ENCODE results near the gene NFATC2.

Gene NFATC2

DNA sequence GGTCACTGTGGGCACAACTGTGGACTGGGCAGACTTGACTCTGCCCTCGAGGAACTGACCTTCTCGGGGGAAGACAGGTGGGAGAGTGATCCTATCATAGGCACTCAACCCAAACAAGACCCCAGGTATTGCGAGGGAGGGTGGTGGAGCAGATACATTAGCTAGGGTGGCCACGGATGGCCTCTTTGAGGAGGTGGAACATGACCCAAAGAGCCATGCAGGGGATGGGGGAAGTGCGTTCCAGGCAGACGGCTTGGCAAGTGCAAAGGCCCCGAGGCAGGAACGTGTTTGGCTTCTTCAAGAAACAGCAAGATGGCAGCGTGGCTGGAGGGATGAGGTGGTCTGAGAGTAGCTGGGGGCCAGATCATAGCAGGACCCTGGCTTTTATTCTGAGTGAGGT, 167.6 kb downstream of the NFATC2 start:
- no peak for DNase-seq (ENCODE audit: low read depth)

DNA sequence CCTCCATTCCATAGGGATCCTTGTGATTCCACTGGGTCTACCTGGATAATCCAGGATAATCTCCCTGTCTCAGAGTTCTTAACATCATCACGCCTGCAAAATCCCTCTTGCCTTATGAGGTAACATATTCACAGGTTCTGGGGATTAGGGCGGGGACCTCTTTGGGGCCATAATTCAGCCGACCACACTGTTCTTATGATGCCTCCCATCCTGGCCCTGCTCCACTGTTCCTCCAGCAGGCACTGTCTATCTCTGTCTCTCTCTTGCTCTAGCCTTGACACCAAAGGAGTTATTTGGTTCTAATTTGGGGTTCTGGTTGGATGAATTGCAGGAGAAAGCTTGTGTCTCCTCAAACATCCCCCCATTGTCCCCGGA, 168.1 kb downstream of the NFATC2 start:
- no peak for DNase-seq (ENCODE audit: low read depth)

DNA sequence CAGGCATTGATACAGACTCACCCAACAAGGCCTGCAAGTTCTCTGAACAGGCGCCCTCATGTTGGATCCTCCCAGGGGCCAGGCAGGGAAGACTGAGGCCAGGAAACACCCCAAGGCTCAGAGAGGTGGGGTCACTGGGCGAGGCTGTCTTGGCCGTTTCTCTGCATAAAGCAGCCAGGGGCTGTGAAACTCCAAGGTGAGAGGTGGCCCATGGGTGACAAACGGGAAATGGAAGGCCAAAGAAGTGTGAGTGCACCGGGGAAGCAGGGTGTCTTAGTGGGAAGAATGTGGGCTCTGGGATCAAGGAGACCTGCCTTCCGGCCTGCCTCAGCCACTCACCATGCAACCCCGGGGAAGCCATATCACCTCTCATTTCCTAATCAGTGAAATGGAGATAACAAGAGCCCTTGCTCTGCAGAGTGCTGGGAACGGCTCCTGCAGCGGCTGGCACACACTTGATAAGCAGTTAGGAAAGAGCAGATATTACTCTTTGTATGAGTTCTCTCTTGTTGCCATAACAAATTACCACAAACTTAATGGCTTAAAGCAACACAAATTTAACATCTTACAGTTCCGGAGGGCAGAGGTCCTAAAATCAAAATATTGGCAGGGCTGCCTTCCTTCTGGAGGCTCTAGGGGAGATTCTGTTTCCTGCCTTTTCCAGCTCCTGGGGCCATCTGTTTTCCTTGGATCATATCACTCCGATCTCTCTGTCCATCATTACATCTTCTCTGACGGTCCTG, 168.6 kb downstream of the NFATC2 start:
- no peak for DNase-seq (ENCODE audit: low read depth)

DNA sequence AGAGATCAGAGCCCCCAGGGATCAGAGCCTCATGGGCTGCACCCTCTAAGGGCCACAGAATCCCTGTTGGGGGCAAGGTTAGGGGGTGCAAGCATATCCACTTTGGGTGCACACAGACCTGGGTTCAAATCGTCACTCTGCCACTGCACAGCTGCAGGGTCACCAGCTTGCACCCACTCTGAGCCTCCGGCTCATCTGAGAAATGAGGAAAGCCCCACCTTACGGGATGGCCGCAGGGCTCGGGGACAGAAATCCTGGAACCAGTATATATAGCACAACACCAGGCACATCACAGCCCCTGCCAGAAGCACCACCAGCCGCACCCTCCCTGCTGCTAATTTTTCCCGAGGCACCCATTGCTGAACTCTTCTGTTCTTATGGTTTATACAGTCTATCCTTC, 169.6 kb downstream of the NFATC2 start:
- DNase-seq (ENCODE audit: low read depth) = no peak

DNA sequence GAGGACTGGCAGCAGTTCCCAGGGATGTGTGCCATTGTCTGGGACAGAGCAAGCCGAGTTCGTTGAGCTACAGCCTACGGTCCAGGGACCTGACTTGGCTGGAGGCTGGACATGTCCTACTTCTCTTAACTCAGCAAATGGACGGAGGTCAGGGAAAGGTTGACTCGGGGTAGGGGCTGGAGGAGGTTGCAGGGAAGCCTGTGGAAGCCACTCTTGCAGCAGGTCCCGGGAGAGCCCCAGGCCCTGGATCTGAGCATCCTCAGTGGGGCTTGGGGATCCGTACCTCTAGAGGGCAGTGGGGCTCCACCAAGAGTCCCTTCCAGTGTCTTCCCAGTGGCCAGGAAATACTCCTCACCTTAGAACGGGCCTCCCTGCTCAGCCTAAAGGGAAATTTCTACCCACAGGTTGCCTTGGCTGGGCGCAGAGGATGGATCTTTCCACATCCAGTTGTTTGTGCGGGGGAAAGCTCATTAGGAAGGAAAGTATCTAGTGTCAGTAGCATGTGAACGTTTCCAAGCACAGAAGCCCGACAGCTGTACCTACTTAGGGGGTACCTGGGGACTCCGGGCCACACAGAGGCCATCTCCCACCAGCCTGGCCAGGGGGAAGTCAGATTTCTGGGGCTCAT, 170.2 kb downstream of the NFATC2 start:
- DNase-seq (ENCODE audit: low read depth) = peak; percentile 36

DNA sequence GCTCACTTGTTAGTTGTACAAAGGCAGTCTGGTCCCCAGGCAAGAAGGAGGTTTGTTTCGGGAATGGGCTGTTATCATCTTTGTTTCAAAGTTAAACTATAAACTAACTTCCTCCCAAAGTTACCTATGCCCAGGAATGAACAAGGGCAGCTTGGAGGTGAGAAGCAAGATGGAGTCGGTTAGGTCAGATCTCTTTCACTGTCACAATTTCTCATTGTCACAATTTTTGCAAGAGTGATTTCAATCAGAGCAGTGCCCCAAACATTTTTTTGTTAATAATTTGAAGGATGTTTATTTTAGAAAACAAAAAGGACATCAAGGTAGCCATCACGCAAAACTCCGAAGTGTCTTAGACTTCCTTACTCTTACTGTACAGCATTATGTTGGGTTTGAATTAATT, 170.8 kb downstream of the NFATC2 start:
- no peak for DNase-seq (ENCODE audit: low read depth)

DNA sequence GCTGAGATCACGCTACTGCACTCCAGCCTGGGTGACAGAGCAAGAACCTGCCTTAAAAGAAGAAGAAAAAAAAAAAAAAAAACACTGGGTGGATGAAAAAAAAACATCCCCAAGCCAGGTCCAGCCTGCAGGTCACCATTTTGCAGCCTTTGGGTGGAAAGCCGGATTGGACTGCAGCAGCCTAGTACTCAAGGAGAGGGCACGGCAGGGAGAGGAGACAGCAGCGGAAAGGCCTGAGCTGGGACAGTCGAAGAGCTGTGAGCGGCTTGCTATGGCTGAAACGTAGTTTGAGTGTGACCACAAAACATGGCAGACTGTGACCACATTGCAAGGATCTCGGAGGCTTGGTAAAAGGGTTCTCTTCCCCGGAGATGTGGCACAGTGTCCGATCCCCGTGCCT, 173.0 kb downstream of the NFATC2 start:
- no peak for DNase-seq (ENCODE audit: low read depth)

DNA sequence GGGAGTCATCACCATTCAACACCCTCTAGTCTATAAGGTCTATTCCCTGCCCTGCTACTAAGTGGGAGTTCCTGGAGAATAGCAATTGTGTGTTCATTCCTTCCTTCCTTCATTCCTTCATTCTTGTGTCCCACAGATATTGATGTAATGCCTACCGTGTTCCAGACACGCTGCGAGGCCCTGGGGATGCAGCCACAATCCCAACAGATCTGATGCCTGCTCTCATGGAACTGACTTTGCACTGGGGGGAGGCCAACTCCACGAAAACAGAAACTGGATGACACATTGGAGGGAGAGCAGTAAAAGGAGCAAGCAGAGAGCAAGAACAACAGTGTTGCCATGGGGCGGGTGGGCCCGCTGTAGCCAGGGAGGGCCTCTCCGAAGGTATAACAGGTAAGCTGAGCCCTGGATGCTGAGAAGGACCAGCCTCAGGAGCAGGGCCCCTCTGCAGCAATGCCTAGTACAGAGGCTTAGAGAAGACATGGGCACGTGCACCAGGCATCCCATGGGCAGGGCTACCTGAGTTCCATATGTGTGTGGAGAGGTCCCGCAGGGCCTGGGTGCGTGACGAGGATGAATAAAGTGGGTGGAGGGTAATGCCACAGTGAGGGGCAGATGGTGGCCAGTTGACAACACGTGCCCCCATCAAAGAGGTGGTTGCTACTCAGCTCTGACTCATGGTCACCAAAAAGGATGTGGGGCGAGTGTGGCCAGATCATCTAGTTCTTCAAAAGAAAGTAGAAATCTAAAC, 173.9 kb downstream of the NFATC2 start:
- no peak for DNase-seq (ENCODE audit: low read depth)

DNA sequence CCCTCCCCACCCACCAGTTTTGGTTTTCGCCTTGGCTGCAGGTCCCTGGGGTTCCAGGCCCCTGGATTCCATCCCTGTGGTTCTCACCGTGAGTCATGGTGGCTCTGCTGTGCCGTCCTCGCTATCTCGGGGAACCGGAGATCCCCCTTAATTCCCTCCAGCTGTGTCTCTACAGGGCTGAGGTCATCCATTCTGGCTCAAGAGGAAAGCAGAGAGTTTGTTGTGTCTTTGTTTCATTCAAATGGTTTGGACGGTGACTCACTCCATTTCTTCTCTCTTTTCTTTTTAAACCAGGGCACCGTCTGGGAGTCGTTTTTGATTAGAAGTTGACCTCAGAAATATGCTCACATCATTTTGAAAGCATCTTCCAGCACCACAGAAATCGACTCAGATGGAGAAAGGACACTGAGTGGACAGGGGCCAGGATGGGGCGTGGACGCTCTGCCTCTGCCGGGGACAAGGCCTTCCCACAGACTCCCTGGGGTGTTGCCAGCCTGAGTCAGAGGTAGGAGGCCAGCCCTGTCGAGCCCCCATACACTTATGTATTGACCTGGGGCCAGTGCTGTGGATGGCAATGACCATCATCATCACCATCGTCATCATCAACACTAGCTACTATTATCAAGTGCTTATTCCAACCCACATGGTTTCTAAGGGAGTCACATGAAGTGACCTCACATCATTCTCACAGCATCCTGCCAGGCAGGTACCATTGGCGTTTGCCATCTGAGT, 176.2 kb downstream of the NFATC2 start:
- DNase-seq (ENCODE audit: low read depth) = no peak

DNA sequence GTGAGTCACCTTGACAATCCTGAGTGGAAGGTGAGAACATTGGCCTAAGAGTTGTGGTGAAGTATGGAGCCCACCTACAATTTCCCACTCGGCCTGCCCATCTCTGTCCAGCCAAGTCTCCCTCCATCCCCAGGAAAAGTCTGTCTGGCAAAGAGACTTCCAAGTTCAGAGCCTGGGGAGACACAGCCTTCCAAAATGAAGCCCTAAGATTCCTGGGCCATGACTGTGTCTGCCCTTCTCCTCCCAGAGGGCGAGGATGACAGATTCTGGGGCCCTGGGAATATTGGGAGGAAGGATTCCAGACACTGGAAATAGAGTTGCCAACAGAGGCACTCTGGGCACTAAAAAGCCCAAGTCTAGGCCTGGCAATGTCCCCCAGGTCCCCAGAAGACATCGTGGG, 176.8 kb downstream of the NFATC2 start:
- DNase-seq (ENCODE audit: low read depth) = no peak

DNA sequence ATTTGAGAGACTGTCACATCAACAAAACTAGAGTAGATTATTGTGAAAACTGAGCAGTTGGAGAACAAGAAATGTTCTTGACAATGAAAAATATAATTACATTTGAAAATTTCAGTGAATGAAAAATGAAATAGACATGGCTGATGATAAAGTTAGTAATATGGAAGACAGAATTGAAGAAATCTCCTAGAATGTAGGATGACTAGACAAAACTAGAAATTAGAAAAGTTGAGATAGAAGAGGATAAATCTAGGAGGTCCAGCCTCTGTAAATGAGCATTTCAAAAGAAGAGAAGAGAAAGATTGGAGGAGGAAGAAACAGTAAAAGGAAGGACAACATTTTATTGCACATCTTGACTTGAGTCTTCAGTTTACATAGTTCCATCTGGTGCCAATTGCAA, 178.7 kb downstream of the NFATC2 start:
- DNase-seq (ENCODE audit: low read depth) = no peak

DNA sequence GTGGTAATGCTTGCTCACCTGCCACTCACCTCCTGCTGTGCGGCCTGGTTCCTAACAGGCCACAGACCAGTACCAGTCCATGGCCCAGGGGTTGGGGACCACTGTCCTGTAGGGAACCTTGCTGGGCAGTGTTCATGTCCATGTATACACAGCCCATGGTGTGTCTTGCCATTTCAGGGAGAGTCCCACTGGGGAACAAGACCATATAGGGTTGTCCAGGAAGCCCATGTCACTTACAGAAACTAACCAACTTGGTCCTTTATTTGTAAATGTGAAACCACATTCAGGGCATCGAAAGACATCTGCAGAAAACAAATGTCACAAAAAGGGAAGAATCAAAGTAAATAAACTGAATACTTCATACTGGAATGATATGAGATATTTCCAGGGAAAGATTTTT, 179.1 kb downstream of the NFATC2 start:
- DNase-seq (ENCODE audit: low read depth) = no peak

DNA sequence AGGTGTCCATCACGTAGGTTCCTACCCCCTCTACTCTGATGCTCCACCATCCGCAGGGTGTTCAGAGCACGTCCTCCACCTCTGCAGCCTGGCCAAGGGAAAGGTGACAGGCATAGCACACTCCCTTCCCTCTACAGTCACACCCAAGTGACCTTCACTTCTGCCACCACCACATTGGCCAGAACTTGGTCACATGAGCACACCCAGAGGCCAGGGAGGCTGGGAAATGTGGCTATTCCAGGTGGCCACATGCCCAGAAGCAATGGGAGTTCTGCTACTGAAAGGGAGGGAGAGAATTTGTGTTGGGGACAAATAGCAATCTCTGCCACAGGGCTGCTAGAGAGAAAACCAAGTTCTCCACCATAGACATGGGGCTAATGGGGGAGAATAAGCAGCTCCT, 180.3 kb downstream of the NFATC2 start:
- no peak for DNase-seq (ENCODE audit: low read depth)

DNA sequence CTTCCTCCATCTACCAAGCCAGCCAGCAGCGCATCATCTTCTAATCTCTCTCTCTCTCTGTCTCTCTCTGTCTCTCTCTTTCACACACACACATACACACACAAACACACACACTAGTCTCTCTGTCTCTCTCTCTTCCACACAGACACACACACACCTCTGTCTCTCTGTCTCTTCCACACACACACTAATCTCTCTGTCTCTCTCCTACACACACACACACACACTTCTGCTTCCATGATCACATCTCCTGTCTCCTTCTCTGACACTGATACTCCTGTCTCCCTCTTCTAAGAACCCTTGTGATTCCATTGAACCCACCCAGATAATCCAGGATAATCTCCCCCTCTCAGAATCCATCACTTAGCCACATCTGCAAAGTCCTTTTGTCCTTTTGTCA, 181.3 kb downstream of the NFATC2 start:
- DNase-seq (ENCODE audit: low read depth) = no peak

DNA sequence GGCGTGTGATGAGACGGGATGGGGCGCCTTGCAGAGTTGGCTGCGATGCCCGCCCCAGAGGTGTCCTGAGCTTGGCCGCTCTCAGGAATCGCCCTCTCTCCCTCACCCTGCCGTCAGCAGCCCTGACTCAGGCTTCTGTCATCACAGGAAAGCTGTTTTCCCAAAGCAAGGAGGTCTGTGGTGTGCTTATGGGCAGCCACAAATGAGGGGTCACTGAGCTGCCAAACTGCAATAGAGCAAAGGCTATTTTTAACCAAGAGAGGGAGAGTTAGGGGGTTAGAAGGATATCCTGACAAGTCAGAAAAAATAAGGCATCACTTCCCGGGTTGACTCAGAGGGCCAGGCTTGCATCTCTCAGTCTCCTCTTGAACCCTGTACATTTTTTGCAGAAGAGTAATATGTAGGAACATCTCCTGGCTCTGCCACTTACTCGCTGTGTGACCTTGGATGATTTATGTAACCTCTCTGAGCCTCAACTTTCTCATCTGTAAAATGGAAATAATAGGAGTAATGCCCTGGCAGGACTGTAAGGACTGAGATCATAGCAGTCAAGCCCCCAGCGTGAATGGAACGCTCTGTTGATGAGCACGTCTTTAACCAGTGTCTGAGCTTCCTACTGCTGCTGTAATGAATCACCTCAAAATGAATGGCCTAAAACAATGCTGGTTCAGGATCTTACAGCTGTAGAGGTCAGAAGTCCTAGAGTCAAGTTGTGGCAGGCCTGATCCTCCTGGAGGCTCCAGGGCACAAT, 181.9 kb downstream of the NFATC2 start:
- no peak for DNase-seq (ENCODE audit: low read depth)

DNA sequence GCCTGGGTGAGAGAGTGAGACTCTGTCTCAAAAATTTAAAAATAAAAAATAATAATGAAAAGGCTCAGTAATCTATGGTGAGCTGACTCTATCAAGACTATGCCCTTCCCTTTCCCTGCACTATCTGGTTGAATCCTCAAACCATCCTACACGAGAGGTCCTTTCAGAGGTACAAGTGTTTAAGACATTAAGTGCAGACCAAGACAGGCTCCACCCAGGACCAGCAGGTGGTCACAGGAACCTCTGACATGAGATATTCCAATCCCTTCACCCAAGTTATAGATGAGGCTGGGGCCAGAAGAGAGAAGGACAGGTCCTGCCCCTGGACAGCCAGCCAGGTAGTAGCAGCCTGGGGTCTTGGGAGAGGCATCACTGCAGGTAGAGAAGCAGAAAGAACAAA, 182.6 kb downstream of the NFATC2 start:
- no peak for DNase-seq (ENCODE audit: low read depth)

DNA sequence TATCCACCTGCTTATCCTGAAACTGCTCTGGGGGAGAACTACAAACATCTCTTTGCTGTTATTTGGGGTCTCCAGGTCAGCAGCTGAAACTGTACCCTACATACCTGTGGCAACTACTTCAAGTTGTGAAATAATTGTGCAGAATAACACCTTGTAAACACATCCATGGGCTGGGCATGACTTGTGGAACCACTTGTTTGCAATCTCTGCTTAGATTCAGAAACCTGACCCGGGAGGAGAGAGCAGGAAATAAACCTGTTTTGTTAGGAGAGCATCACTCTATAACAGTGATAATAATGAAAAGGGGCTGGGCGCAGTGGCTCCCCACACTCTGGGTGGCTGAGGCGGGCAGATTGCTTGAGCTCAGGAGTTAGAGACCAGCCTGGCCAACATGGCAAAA, 183.1 kb downstream of the NFATC2 start:
- DNase-seq (ENCODE audit: low read depth) = no peak

DNA sequence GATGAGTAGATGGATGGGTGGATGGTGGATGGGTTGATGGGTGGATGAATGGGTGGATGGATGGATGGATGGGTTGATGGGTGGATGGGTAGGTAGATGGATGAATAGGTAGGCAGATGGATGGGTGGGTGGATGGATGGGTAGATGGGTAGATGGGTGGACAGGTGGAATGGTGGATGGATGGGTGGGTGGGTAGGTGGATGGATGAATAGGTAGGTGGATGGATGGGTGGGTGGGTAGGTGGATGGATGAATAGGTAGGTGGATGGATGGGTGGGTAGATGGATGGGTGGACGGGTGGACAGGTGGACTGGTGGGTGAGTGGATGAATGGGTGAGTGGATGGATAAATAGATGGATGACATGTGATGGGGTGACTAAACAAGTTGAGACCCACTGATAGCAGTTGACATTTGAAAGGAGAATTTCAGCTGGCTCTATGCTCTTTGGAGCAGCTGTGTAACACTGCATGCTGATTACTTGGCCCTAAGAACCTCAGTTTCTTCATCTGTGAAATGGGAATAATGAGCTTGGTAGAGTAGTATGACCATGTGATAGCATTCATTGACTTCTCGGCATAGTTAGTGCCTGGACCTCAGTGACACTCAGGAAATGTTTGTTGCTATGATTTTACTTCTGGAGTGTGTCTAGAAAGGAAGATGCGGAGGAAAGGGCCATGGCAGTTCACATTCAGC, 184.3 kb downstream of the NFATC2 start:
- DNase-seq (ENCODE audit: low read depth) = no peak

DNA sequence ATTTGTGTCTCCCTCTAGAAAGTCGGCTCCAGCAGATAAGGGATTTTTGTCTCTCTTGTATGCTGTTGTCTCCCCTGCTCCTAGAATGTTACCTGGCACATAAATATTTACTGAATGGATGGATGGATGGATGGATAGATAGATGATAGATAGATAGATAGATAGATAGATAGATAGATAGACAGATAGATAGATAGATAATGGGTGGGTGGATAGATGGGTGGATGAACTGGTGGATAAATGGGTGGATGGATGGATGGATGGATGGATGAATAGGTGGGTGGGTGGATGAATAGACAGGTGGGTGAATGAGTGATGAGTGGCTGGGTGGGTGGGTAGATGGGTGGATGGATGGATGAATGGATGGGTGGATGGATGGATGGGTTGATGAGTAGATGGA, 185.0 kb downstream of the NFATC2 start:
- DNase-seq (ENCODE audit: low read depth) = no peak

DNA sequence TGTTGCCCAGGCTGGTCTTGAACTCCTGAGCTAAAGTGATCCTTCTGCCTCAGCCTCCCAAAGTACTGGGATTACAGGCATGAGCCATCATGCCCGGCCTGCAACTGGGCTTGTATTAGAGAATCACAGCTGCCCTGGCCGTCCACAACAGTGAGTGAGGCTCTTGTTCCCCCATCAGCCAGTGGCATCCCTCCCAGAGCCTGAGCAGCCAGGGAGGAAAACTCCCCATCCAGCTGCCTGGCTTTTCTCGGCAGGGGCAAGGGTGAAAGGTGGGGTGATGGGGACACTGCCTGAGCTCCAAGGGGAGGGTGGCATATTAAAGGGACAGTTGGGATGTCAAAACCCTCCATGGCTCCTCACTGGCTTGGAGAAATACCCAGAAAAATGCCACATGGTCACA, 185.6 kb downstream of the NFATC2 start:
- DNase-seq (ENCODE audit: low read depth) = no peak

DNA sequence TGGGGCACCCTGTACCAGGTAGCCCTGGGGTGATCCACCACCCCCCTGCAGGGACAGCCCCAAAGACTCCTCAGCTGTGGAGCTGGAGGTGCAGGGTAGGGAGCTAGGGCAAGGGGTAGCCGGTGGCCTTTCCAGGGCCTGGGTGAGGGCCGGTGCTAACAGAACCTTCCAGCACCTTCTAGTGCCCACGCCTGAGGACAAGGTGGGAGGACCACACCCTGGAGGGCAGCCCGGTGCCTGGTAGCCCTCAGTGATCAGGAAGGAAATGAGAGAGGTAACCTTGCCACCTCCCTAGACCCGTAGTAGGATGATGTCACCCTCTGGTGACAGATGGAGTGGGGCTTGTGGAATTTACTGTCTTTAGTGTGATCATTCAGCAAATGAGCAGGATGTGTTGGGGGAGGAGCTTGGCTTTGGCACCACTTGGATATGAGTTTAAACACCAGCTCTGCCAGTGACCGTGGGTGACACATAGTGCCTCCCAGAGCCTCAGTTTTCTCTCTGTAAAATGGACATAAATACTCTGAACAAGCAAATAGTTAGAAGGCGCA, 187.7 kb downstream of the NFATC2 start:
- DNase-seq (ENCODE audit: low read depth) = no peak

Data from stimulated activated CD8-positive, alpha-beta memory T cell treated with anti-CD3 and anti-CD28 coated beads, Interleukin-12 subunit alpha, Interleukin-12 subunit beta, amount 100 ng/mL, for 4 hours (primary cell).